Inflammatory macrophage treated with lipopolysaccharide for 1 hour (primary cell): ENCODE measurements around the gene PPBP.

ENCODE experiments used
- DNase-seq, 2 donors: peaks; one replicate each; pipeline ENCODE4 v3.0.0-alpha.2; 2020 to 2022

PPBP gene

DNA sequence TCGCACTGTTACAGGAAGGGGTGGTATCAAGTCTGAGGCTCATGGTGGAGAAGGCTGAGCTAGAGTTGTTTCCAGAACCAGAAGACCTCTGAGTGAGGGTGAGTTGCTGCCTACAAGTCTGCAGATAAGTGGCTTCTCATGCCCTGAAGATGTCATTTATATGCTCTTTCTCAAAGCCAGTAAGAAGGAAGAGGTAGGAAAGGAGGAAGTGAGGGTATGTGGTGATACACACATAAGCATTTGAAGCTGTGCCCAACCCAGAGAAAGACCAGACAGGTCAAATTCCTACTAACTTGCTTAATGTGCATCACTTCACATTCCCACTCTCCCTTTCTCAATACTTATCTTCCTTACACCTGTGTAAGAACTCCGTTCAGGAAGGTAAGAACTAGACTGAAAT lies at the start of gene PPBP:
PPBP (minus strand) TSS at position 130 of the 400 bp plus-strand sequence; CDS start at position 43, 87 bp downstream.
- no peak for DNase-seq

DNA sequence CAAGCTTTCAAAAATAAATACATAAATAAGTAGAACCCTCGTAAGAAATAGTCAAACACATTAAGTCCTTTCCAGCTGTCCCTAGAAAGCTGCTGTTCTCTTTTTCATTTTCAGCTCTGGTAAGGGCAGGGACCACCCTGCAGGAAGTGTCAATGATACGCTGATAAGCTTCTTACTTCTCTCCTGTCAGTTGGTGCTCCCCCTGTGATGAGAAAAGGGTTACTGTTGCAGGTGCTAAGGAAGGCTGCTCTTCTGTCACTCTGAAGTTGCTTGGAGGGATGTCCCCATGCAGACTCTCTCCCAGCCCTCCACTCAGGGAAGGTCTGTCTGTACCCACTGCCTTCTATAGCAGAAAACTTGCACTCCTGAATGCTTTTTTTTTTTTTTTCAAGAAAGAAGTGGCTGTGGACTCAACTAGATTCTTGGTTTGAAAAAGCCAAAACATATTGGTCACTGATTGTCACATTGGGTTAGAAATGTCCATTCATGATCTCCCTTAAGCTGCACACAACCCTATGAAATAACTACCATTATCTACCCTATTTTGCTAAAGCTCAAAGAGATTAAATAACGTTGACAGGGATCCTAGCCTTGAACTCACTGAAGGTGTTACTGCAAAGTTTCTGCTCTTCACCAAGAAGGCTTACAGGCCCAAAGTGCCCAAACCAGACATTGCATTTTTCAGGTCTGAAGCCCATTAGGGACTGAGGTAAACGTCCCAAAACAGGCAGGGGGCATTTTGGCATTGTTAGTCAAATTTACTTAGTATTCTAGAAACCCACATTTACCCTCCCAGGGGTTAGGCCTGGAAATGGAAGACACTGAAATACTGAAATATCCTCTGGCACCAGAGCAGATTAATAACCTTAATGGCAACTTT lies 49.3 kb upstream of the PPBP start:
- DNase-seq = peak in 1 of 2 donors; percentile 53

- DNase-seq = peak; percentile 79 to 82
These were observed 45.7 kb upstream of the PPBP start for GRCh38 chr4:74033739-74034138.

DNA sequence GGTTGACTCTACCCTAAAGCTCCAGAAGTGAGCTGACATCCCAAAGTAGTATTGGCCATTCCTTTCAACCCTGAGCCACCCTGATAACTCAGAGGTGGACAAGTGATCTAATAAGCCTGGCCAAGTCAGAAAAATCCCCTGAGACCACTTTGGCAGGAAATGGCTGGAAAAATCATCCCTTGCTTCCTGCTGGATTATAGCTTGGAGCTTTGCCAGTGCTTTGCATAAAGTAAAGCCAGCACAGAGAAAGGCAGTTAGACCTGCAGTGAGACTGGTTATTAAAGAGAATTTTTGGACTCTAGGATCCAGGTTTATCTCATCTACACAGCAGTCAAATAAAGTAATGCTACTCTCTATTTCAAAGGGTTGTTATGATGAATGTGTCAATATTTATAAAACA lies 44.1 kb upstream of the PPBP start:
- no peak for DNase-seq

DNA sequence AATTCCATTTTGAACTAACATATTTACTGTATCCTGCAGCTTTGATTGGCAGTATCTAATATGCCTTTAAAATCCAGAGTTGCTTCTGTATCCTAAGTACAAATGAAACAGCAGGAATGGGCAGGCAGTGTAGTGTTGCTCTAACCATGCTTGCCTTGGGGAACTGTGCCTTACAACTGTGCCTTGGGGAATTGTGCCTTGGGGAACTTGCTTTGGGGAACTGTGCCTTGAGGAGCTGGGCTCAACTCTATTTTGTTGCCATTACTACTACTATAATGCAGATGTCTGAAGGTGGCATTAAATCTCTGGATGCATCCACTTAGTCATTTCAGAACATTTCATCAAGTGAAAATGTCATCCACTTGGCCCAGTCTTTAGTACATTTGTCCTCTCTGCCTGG lies 43.6 kb upstream of the PPBP start:
- no peak for DNase-seq

DNA sequence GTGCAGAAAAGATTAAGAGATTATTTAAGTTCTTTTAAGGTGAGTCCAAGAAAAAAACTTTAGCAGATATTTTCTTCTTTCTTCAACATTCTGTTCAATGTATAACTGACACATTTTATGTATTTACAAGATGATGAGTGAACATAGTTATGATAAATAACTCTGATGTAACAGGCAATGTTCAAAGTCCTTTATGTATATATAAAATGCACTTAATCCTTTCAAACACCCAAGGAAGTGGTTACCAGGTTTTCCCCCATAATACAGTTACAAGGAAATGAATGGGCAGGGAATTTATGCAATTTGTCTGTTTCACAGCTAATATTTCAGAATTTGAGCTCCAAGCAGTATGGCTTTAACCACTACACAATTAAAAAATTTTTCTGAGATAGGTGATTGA lies 42.3 kb upstream of the PPBP start:
- no peak for DNase-seq

DNA sequence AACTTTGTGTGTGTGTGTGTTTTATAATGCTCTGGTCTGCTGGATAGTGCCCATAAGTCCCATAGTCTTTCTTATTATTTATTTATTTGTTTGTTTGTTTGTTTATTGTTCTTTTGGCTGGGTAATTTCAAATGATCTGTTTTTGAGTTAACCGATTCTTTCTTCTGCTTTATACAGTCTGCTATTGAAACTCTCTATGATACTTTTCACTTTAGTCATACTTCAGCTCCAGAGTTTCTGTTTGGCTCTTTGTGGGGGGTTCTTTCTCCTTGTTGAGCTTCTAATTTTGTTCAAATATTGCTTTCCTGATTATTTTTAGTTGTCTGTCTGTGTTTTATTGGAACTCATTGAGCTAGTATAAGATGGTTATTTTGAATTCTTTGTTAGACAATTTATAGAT lies 40.5 kb upstream of the PPBP start:
- no peak for DNase-seq

GRCh38 chr4:74023709-74024108 lies 35.7 kb upstream of the PPBP start:
- no peak for DNase-seq

- DNase-seq = peak; percentile 79 to 81
These were observed 33.6 kb upstream of the PPBP start for GRCh38 chr4:74021601-74022000.

GRCh38 chr4:74018771-74019170 lies 30.8 kb upstream of the PPBP start:
- DNase-seq = peak; percentile 80 to 90

GRCh38 chr4:74018116-74018515 lies 30.1 kb upstream of the PPBP start:
- DNase-seq = peak; percentile 77 to 86

- DNase-seq = peak; percentile 31 to 34
These were observed 28.1 kb upstream of the PPBP start for GRCh38 chr4:74016068-74016467.

DNA sequence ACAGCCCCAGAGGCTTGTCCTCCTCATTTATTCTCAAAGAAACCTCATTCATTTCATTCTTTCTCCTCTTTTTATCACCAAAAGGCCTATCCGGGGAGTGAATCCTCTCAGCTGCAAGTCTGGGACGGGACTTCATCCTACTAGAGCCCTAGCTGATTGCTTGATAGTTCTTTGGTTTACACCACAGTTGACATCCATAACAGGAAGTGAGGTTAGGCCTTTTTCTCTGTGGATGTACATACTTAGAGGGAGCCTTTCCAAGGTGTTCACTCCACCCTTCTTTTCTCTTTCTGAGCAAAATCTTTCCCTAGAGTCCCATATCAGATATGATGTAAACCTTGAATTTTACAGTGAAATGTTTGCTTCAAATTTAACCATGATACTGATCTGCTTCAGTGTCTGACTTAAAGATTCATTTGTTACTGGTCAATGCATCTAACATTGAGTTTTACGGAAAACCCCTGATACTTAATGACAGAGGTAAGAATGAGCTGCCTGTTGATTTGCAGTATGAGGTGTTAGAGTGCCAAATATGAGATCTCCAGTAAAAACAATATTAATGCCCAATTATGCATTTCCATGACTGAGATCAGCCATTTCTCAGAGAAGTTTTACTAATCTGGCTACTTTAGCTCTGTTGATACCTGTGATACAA lies 27.3 kb upstream of the PPBP start:
- no peak for DNase-seq

DNA sequence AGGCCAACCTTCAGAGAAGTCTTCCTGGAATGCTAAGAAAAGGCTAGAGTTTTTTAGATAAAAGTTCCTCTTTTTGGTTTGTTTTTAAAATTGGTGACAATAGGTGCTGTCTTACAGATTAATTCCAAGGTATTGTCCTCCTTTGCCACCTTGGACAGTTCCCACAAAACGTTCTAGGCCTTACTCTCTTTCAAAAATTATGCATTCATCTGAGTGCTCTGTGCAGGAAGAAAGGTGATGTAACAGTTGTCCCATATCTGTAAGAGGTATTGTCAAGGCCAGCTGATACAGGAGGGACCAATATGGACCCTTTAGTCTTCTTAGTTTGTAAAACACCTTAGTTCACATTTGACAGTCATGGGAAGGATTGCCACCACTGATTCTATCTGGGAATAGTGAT lies 26.3 kb upstream of the PPBP start:
- no peak for DNase-seq

DNA sequence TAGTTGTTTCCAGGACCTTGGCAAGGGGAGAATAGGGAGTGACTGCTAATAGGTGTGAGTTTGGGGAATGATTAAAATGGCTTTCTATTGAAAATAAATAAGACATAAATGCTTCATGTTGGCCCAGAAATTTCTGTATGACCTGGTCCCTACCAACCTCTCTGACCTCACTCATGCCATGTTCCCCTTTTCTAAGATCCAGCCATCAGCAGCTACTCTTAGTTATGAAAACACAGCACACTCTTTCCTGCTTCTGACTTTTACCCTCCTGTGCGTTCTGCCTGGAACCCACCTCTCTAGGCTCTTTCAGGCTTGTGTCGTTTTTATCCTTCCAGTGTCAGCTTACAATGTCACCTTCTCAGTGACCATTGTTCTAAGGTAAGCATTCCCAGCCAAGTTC lies 25.3 kb upstream of the PPBP start:
- peak in 1 of 2 donors; percentile 30 for DNase-seq

DNA sequence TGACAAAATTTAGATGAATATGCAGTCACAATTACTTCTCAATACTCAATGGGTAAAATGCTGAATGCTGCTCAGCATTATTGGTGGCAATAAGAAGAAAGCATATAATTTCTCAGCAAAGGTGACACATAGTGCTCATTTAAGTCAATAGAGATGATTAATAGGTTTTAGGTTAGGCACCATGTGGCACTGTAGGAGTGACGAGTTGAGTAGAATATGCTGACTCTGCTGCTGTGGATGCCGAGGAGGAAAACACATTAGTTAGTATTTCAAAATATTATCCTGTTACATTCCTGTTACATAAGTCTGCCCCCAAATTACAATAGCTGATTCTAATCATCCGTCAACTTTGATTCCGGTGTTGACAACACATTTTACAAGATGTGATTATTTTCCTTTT lies 24.1 kb upstream of the PPBP start:
- no peak for DNase-seq

DNA sequence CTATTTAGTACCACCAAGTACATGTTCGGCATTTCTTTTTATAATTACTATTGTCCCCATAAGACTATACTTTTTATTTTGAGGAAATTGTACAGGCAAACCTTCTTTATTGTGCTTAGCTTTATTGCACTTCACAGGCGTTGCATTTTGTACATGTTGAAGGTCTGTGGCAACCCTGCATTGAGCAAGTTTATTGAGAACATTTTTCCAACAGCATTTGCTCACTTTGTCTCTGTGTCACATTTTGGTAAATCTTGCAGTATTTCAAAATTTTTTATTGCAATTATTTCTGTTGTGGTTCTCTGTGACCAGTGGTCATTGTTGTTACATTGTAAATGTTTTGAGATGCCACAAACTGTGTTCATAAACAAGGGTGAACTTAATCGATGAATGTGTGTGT lies 21.3 kb upstream of the PPBP start:
- peak; percentile 33 to 57 for DNase-seq

- no peak for DNase-seq
These were observed 18.1 kb upstream of the PPBP start for GRCh38 chr4:74006009-74006476.

GRCh38 chr4:74005528-74005927 lies 17.5 kb upstream of the PPBP start:
- DNase-seq = no peak

- DNase-seq = no peak
These were observed 16.7 kb upstream of the PPBP start for GRCh38 chr4:74004668-74005067.

DNA sequence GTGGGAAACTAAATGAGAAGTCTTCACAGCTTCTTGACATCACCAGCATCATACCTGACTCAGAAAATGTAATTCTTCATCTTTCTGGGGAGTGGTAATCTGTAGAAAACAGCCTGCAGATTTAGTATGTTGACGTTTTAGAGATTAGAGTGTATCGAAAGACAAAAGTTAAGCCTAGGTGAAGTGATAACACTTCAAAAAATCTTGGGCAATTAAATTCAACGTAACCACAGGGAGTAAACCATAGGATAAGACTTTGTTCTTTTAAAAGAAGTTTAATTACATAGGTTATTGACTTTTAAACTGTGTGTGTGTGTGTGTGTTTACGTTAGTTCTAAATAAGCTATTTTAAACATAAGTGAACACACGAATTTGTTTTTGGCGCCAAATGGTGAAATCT lies 12.3 kb upstream of the PPBP start:
- no peak for DNase-seq

GRCh38 chr4:73998040-73999011 lies 10.3 kb upstream of the PPBP start, which contains the start of gene CXCL5:
CXCL5 (minus strand) TSS chr4:73998677; CDS start chr4:73998581, 96 bp downstream.
- DNase-seq = peak; percentile 23 to 27

GRCh38 chr4:73992050-73992449 lies 4.1 kb upstream of the PPBP start:
- no peak for DNase-seq
